Measurements from ENCODE around the gene TEX10. TPM values are rescaled to one million over a fixed set of nuclear protein-coding genes. Genes with fewer than 3 reads are reported as not detected.

The TEX10 gene
- total and polyA plus RNA-seq, 2 of the 13 experiments (the other 11 are each of a cell fraction or from before 2014, with no cell fraction given): 18.1 to 38.7 TPM

DNA sequence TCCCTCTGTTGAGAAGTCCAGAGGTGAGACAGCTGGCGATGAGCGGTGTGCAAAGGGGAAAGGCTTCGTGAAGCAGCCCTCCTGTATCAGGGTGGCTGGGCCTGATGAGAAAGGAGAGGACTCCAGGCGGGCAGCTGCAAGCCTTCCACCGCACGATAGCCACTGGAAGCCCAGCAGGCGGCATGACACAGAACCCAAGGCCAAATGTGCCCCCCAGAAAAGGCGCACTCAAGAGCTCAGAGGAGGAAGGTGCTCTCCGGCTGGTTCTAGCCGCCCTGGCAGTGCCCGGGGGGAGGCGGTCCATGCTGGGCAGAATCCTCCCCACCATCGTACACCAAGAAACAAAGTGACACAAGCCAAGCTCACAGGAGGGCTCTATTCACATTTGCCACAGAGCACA lies 60.3 kb downstream of the TEX10 start (continued):
- TF ChIP-seq, protein P1, sequence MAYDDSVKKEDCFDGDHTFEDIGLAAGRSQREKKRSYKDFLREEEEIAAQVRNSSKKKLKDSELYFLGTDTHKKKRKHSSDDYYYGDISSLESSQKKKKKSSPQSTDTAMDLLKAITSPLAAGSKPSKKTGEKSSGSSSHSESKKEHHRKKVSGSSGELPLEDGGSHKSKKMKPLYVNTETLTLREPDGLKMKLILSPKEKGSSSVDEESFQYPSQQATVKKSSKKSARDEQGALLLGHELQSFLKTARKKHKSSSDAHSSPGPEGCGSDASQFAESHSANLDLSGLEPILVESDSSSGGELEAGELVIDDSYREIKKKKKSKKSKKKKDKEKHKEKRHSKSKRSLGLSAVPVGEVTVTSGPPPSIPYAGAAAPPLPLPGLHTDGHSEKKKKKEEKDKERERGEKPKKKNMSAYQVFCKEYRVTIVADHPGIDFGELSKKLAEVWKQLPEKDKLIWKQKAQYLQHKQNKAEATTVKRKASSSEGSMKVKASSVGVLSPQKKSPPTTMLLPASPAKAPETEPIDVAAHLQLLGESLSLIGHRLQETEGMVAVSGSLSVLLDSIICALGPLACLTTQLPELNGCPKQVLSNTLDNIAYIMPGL (CRISPR knock-in tag; IDR thresholded peaks at IDR 0.05; ENCODE audit: borderline replicate concordance in 1 of 2, low read depth in 1 of 2): no peak

DNA sequence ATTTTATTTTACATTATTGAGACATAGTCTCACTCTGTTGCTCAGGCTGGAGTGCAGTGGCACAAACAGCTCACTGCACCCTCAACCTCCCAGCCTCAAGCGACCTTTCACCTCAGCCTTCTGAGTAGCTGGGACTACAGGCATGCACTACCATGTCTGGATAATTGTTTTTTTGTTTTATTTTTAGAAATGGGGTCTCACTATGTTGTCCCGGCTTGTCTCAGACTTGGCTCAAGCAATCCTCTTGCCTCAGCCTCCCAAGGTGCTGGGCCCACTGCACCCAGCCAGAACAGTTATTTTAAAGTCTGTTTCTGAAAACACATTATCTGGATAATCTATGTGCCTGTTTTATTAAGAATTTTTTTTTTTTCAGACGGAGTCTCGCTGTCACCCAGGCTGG lies 62.0 kb downstream of the TEX10 start:
- Histone ChIP-seq H3K4me3 (replicated peaks in 1 of 3; ENCODE audit: insufficient read depth in 1 of 3, low read depth in 2 of 3, low read length in 3 of 3) (no peak overlapping the region), H4K20me1 (ENCODE audit: insufficient read depth, low read length) (0 out of 2 replicates have a peak, but pooled peaks cover 6% of the 10 kb centered on the region), H3K4me2 (ENCODE audit: low read depth, low read length) (no peak overlapping the region), H3K36me3 (replicated peaks in 1 of 2; ENCODE audit: control insufficient read depth in 1 of 2, insufficient read depth in 2 of 2, low read length in 2 of 2) (peaks cover 12 to 69% of the 10 kb centered on the region in 2 experiments), H3K9me3 (ENCODE audit: low read length) (no peaks in the 10 kb centered on the region), H3K79me2 (ENCODE audit: insufficient read depth, low read length) (no peaks in the 10 kb centered on the region), H3K27me3 (ENCODE audit: control insufficient read depth in 1 of 2, insufficient read depth in 2 of 2, low read length in 2 of 2) (no peaks in the 10 kb centered on the region), H2AFZ (ENCODE audit: low read length) (no peak overlapping the region), H3K27ac (ENCODE audit: extremely low read length, insufficient read depth, low read length) (no peak overlapping the region), H3K9ac (ENCODE audit: insufficient read depth, low read depth, low read length) (no peak overlapping the region), H3K4me1 (ENCODE audit: insufficient read depth, low read length) (0 out of 2 replicates have a peak, but pooled peaks cover 5% of the 10 kb centered on the region)
- FAIRE-seq: no peak
- TF ChIP-seq ZNF121 (CRISPR knock-in tag; IDR thresholded peaks at IDR 0.05) (peak; percentile 84), ZNF205 (CRISPR knock-in tag; IDR thresholded peaks at IDR 0.05) (no peak)
- no peak for DNase-seq (ENCODE audit: low spot score)
- no peak for ATAC-seq
- BruUV-seq (replicated peaks): no TSS peak
- ChIA-PET POLR2A (no interaction called here), CTCF (ENCODE audit: low intra/inter-chr PET ratio, low total read pairs) (no interaction called here)
- intact Hi-C loops (cut with micrococcal nuclease; ENCODE audit: unreplicated experiment): no loop called here
- 94% methylated on average over 4 of the region's 4 CpGs for WGBS (ENCODE audit: low lambda C conversion rate)
- in situ Hi-C loops (cut with HindIII; ENCODE audit: extremely low pct_ligation_motif_present, low pct_unique_long_range_greater_than_20kb): no loop called here

DNA sequence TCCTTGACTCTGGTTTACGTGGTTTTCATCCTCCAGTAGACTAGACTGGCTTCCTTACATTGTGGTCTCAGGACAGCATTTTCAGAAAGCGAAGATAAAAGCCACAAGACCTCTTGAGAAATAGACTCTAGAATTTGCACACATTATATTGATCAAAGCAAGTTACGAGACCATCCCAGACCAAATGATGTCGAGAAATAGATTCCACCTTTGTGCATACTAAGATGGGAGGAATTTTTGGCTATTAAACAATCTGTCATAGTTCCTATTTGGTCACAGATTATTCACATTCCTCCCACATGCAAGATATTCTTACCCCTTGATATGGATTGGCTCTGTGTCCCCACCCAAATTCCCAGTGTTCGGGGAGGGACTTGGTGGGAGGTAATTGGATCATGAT lies 65.6 kb downstream of the TEX10 start:
- H3K79me2 ChIP-seq (ENCODE audit: insufficient read depth, low read length): no peaks in the 10 kb centered on the region
- intact Hi-C loops (cut with micrococcal nuclease; ENCODE audit: unreplicated experiment) (no loop called here), in situ Hi-C loops (cut with HindIII; ENCODE audit: extremely low pct_ligation_motif_present, low pct_unique_long_range_greater_than_20kb) (no loop called here)
- FAIRE-seq: no peak
- H3K36me3 ChIP-seq (replicated peaks in 1 of 2; ENCODE audit: control insufficient read depth in 1 of 2, insufficient read depth in 2 of 2, low read length in 2 of 2): peaks cover 7 to 54% of the 10 kb centered on the region in 2 experiments
- no peaks in the 10 kb centered on the region for H4K20me1 ChIP-seq (ENCODE audit: insufficient read depth, low read length)
- H3K4me2 ChIP-seq (ENCODE audit: low read depth, low read length): no peak overlapping the region
- WGBS (ENCODE audit: low lambda C conversion rate): 98% methylated on average over 5 of the region's 5 CpGs
- ATAC-seq: no peak
- no peak overlapping the region for H2AFZ ChIP-seq (ENCODE audit: low read length)
- CTCF ChIA-PET (ENCODE audit: low intra/inter-chr PET ratio, low total read pairs): no interaction called here
- no peak overlapping the region for H3K27ac ChIP-seq (ENCODE audit: extremely low read length, insufficient read depth, low read length)
- no peak for DNase-seq (ENCODE audit: low spot score)
- H3K4me3 ChIP-seq (replicated peaks in 1 of 3; ENCODE audit: insufficient read depth in 1 of 3, low read depth in 2 of 3, low read length in 3 of 3): no peak overlapping the region
- no peak overlapping the region for H3K9ac ChIP-seq (ENCODE audit: insufficient read depth, low read depth, low read length)
- POLR2A ChIA-PET: no interaction called here
- no peaks in the 10 kb centered on the region for H3K9me3 ChIP-seq (ENCODE audit: low read length)
- H3K4me1 ChIP-seq (ENCODE audit: insufficient read depth, low read length): no peaks in the 10 kb centered on the region
- BruUV-seq (replicated peaks): no TSS peak
- H3K27me3 ChIP-seq (ENCODE audit: control insufficient read depth in 1 of 2, insufficient read depth in 2 of 2, low read length in 2 of 2): no peaks in the 10 kb centered on the region
- TF ChIP-seq ZNF878 (CRISPR knock-in tag; IDR thresholded peaks at IDR 0.05): no peak
- TF ChIP-seq ZNF83 (CRISPR knock-in tag; IDR thresholded peaks at IDR 0.05; ENCODE audit: borderline replicate concordance): no peak
- TF ChIP-seq PITX1 (CRISPR knock-in tag; IDR thresholded peaks at IDR 0.05): no peak
- TF ChIP-seq, protein P2, sequence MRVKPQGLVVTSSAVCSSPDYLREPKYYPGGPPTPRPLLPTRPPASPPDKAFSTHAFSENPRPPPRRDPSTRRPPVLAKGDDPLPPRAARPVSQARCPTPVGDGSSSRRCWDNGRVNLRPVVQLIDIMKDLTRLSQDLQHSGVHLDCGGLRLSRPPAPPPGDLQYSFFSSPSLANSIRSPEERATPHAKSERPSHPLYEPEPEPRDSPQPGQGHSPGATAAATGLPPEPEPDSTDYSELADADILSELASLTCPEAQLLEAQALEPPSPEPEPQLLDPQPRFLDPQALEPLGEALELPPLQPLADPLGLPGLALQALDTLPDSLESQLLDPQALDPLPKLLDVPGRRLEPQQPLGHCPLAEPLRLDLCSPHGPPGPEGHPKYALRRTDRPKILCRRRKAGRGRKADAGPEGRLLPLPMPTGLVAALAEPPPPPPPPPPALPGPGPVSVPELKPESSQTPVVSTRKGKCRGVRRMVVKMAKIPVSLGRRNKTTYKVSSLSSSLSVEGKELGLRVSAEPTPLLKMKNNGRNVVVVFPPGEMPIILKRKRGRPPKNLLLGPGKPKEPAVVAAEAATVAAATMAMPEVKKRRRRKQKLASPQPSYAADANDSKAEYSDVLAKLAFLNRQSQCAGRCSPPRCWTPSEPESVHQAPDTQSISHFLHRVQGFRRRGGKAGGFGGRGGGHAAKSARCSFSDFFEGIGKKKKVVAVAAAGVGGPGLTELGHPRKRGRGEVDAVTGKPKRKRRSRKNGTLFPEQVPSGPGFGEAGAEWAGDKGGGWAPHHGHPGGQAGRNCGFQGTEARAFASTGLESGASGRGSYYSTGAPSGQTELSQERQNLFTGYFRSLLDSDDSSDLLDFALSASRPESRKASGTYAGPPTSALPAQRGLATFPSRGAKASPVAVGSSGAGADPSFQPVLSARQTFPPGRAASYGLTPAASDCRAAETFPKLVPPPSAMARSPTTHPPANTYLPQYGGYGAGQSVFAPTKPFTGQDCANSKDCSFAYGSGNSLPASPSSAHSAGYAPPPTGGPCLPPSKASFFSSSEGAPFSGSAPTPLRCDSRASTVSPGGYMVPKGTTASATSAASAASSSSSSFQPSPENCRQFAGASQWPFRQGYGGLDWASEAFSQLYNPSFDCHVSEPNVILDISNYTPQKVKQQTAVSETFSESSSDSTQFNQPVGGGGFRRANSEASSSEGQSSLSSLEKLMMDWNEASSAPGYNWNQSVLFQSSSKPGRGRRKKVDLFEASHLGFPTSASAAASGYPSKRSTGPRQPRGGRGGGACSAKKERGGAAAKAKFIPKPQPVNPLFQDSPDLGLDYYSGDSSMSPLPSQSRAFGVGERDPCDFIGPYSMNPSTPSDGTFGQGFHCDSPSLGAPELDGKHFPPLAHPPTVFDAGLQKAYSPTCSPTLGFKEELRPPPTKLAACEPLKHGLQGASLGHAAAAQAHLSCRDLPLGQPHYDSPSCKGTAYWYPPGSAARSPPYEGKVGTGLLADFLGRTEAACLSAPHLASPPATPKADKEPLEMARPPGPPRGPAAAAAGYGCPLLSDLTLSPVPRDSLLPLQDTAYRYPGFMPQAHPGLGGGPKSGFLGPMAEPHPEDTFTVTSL (CRISPR knock-in tag; IDR thresholded peaks at IDR 0.05; ENCODE audit: borderline replicate concordance): no peak
- TF ChIP-seq, protein P3, sequence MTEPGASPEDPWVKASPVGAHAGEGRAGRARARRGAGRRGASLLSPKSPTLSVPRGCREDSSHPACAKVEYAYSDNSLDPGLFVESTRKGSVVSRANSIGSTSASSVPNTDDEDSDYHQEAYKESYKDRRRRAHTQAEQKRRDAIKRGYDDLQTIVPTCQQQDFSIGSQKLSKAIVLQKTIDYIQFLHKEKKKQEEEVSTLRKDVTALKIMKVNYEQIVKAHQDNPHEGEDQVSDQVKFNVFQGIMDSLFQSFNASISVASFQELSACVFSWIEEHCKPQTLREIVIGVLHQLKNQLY (CRISPR knock-in tag; IDR thresholded peaks at IDR 0.05): no peak
- no peak for TF ChIP-seq SNRNP70 (IDR thresholded peaks at IDR 0.05; ENCODE audit: low read depth, low read length)
